Effector CD8-positive, alpha-beta T cell (primary cell): Measurements from ENCODE around the gene FOXP3.

Experiments used
- DNase-seq: peaks from one replicate; lab custom pipeline; 2025; lab: John Stamatoyannopoulos, UW

FOXP3 gene

DNA sequence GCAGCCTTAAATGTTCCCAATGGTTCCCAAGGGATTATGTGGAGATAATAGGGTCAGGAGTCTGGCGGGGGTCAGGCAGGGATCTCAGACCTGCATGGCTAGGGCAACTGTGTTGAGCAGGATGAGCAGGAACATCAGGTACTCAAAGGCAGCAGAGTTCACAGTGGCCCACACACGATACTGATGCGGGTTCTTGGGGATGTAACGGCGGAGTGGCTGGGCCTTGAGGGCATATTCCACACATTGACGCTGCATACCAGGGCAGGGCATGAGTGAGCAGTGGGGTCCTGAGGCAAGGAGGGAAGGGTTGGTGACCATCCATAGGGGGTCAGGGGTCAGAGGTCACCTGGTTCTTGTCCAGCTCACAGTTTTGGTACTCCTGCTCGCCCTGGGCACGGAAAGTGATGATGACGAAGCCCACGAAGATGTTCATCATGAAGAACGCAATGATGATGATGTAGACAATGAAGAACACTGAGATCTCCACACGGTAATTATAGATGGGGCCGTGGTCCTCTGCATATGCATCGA is 49.4 kb downstream of the FOXP3 start:
- DNase-seq = no peak

DNA sequence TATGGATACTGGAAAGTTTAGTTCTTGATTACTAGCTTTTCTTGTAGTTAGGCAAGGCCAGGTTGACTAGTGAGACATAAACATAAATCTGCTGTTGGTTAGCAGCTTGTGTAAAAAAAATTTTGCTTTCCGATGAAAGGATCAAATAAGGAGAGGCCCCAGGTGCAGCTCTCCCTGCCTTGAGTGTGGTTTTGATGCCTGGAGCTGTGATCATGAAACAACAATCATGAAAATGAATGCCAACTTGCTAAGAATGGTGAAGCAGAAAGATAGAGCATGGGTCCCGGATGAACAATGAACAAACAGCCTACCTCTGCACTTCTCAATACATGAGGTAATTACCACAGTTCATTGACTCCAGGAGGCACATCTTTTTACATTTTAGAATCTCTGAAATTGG is 50.1 kb downstream of the FOXP3 start:
- no peak for DNase-seq

DNA sequence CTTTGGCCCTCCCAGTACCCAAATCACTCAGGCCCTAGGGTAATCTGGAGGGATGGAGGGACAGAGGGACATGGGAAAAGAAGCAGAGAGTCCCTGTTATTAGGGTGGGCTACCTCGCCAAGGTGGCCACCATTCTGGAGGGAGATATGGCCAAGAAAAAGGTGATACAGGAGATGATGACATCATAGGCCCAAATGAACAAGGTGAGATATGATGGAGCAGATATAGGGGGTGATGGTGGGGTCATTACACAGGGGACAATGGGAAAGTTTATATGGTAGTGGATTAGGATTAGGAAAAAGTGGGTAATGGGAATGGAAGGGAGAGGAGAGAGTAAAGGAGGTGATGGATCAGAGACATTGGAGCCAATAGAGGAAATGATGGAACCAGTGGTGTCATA is 51.6 kb downstream of the FOXP3 start:
- DNase-seq = no peak

DNA sequence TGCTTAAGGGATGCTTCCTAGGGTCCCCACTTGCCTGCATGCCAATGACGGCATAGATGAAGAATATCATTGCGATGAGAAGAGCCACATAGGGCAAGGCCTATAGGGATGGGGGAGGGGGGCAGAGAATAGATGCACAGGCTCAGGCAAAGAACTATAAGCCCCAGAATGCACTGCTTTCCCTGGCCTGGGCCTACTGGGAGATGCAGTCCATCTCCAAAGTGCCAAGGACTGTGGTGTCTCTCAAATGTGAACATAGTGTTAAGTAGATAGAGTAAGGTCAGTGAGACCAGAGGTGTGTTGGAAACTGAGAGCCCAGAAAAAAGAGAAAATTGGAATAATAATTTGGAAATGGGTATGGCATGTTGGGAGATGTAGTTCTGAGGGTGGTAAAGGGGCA is 52.3 kb downstream of the FOXP3 start:
- no peak for DNase-seq

DNA sequence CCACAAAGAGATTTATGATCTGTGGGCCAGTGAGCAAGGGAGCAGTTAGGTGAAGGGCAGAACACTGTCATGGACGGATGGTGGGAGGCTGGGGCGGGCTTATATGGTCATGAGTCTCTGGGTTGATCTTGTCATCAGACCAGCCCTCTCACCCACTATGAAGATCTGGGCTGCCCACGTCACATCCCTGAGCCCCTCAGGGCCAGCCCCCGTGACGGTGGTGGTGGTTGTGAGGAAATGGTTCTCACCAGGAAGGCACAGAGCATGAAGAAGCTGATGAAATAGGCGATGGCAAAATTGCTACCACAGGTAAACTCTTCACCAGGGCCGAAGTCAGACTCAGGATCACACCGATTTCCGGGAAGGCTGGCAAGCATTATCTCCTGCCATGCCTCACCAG is 53.4 kb downstream of the FOXP3 start:
- no peak for DNase-seq

DNA sequence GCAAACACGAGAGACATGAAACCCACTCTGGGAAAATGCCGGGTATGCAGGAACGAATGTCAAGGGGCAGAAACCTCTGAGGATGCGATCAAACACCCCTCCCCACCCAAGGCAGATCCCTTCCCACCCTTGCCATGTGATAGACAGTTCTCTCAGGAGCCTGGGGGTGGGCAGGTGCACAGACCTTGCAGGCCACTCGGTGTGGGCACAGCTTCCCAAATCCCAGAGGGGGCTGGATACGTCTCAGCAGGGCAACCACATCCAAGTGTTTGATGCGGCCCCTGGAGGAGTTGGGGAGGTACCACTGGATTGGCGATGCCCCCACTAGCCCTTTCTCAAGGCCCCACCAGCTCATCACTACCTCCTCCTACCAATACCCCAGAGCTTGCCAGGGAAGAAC is 54.1 kb downstream of the FOXP3 start:
- no peak for DNase-seq

DNA sequence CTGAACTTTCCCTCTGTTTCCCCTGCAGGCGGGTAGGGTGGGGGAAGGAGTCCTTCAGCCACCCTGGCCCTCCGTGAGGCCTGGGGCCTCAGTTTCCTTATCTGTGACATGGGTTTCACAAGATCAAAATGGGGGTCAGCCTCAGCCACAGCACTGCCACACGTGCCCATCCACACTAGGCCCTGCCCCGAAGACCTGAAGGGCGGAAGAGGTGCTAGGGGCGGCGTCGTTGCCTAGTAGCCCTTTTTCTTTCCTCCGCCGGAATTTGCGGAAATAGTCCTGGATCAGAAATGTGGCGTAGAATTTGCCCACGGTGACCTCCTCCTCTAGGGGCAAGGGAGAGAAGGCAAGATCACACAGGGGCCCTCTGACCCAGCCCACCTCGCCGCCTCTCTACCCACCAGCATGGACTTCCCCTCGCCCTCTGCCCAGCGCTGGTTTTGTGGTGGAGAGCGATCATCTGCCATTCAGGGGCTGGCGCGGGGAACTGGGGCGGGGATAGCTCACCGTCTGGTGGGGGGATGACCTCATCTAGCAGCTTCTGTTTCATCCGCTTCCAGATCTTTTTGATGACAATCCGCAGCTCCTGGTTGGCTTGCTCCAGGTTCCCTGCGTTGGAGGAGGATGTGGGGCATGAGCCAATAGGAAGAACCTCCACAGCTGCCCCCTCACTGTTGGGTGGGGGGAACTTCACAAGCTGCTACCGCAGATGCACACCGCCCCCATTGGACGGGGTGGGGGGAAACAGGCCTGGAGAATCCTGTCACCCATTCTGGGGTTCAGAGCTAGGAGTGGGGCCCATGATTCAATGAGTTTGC is 54.9 kb downstream of the FOXP3 start:
- DNase-seq = no peak

DNA sequence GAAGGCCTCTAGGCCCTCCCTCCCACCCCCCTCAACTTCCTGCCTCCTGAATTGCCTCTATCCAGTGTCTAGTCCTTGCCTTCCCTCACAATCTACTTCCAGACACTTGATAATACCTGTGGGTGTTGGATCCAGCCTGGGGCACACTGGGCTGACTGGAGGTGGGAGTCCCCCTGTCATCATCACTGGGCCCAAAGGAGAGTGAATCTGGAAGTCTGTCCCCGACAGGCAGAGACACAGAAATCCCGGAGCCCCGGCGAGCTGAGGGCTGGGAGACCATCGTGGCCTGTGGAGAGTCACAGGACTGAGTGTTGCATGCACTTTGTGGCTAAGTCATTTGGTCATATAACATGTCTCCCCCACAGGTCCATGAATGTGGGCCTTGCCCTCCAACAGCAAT is 56.1 kb downstream of the FOXP3 start:
- DNase-seq = no peak

DNA sequence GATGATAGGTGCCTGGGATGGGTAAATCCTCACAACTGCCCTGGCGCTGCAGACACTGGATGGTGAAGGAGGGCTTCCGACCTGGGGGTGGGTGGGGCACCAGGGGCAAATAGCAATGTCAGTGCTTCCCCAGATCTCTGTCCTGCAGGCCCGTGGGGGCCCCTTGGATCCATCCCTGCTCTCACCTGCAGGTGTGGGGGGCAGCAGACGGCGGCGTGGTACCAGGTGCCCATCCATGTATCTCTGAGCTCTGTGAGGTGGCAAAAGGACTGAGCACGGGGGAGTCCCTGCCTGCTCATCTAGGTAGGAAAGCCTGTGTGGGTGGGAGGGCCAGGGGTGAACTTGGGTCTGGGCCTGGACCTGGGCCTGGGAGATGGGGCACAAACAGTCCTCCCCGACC is 58.0 kb downstream of the FOXP3 start:
- no peak for DNase-seq

DNA sequence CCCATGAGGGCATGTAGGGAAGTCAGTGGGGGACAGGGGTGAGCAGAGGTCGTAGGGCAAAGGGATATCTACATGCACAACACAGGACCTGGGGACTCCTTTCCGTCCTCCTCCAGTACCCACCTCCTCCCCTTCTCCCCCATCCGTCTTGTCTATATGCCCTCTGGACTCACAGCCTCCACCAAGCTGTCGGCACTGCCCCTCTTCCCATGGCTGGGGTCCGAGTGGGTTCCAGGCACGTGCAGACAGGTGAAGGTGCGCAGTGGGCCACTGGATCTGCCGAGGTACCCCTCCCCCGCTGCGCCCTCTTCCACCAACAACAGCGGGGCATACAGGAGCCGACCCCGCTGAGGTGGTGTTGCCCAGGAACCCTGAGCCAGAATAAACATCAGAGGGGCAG is 59.1 kb downstream of the FOXP3 start:
- DNase-seq = no peak

DNA sequence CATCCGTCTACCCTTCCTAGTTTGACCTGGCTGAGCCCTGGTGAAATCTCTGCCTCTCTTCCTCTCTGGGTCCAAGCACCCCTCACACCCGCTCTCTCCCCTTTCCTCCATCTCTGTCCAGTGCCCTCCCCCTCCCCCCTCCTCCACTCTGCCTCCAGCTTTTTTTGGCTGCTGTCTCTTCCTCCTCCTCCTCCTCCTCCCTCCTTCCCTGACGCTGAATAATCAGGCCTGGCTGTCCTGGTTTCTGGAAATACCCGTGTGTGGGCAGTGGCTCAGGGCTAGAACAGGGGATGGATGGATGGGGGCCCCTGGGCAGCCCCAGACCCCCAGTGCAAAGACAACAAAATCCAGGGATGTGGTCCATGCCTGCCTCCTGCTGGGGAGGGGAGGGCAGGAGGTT is 59.8 kb downstream of the FOXP3 start:
- DNase-seq = no peak

DNA sequence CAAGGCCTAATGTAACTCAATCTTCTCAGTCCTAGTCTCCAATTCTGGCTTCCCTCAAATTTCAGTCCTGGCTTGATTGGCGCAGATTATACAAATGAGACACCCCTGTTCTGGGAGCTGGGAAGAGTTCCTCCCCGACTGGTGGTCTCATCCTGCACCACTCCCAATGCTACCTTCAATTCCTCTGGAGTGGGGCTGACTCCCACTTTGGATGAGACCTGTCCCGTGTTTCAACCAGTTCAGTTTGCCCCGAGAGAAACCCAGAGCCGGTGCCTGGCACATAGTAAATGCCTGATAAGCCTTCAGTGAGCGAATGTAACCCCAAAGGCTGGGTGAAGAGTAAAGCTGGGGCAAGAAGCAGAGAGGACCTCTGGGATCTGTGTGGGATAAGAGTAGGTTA is 60.5 kb downstream of the FOXP3 start:
- DNase-seq = no peak

DNA sequence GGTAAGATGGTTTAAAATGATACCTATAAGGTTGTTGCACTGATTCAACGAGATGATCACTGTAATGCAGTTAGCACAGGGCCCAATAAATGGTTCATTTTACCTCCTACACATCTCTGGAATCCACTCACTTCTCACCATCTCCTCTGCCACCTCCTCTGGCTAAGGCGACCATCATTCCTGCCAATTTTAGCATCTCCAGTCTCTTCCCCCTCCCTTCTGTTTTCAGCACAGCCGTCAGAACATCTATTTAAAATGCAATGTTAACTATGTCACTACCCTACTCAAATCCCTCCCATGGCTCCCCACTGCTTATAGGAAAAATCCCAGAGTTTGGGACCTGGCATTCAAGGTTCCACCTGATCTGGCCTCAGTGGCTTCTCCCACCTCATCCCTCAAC is 61.0 kb downstream of the FOXP3 start:
- DNase-seq = no peak

DNA sequence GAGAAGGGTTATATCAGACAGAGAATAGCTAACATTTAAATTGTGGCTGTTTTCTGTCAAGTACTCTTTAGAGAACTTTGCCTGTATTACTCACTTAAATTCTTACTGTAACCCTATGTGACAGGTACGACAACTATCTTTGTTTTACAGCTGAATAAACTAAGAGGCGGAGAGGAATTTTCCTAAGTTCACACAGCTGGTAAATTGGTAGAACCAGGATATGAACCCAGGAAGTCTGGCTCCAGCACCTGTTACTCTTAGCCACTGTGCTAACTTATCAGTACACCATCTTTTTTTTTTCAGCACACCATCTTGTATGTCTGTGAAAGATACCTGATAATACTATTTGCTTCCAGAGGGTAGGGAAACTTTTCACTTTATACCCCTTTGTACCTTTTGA is 62.5 kb downstream of the FOXP3 start:
- DNase-seq = no peak
